Measurements from ENCODE around the gene ZNF330. TPM values are rescaled to one million over a fixed set of nuclear protein-coding genes. Genes with fewer than 3 reads are reported as not detected.
"Not testable (repeated sequence)": the region's sequence is repeated elsewhere in the genome, so short reads cannot be mapped to it uniquely, and the experiment has no call there.

ZNF330 gene
- total RNA-seq, 1 donor from 2014 or later = 23.5 TPM

DNA sequence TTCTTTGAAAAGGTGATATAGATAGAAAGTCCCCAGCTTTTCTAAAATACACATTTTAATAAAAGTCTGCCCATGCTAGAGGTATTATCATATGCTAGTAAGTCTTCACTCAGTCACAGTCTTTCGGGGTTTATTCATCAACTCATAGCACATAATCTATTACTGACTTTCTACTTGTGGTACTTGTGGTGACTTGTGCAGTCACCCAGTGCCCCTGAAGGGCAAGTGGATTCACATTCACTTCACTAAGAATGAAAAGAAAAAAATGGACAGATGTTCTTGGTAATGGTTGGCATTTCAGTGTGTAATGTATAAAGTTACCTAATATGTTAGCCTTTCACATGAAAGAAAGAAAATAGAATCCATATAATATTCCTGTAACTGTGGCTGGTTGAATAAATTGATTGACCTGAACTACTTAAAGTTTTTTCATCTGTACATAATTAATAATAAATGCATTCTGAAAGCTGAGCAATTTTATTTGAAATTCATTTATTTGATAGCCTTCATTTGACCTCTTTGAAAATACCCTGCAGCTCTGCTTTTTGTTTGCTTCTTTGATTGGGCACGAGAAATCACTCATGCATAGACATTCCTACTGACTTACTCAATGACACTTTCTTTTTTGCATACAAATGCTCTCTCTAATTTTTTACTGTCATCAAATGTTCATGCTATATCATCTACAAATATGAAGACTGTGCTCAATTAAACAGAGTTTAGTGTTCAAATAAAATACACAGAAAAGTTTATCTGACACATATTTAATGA, 39.5 kb upstream of the ZNF330 start:
- H3K27ac Mint-ChIP-seq (ENCODE audit: unreplicated experiment) = no peak overlapping the region
- H3K27me3 Mint-ChIP-seq (ENCODE audit: unreplicated experiment) = no peaks in the 10 kb centered on the region
- H3K36me3 Mint-ChIP-seq (ENCODE audit: unreplicated experiment) = no peaks in the 10 kb centered on the region
- H3K9me3 Mint-ChIP-seq (ENCODE audit: unreplicated experiment) = no peaks in the 10 kb centered on the region
- no peak overlapping the region for H3K4me3 Mint-ChIP-seq (ENCODE audit: unreplicated experiment)
- no peaks in the 10 kb centered on the region for H3K4me1 Mint-ChIP-seq (ENCODE audit: low read depth, unreplicated experiment)
- DNase-seq = no peak
- no peak for TF ChIP-seq CTCF (IDR thresholded peaks at IDR 0.05; ENCODE audit: partially characterized antibody, unreplicated experiment)

DNA sequence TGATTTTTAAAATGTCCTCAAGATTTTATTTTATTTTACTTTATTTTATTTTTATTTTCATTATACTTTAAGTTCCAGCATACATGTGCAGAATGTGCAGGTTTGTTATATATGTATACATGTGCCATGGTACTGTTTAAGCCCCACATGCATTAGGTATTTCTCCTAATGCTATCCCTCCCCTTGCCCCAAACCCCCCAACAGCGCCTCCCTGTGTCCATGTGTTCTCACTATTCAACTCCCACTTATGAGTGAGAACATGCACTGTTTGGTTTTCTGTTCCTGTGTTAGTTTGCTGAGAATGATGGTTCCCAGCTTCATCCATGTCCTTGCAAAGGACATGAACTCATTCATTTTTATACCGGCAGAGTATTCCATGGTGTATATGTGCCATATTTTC, 37.2 kb upstream of the ZNF330 start:
- not testable (repeated sequence) for H3K27me3 Mint-ChIP-seq (ENCODE audit: unreplicated experiment); H3K4me3 Mint-ChIP-seq (ENCODE audit: unreplicated experiment); H3K9me3 Mint-ChIP-seq (ENCODE audit: unreplicated experiment); H3K4me1 Mint-ChIP-seq (ENCODE audit: low read depth, unreplicated experiment); DNase-seq; H3K36me3 Mint-ChIP-seq (ENCODE audit: unreplicated experiment); H3K27ac Mint-ChIP-seq (ENCODE audit: unreplicated experiment)

- no peak for TF ChIP-seq CTCF (IDR thresholded peaks at IDR 0.05; ENCODE audit: partially characterized antibody, unreplicated experiment)
- Mint-ChIP-seq H3K4me1 (ENCODE audit: low read depth, unreplicated experiment) (no peaks in the 10 kb centered on the region), H3K36me3 (ENCODE audit: unreplicated experiment) (no peaks in the 10 kb centered on the region), H3K27ac (ENCODE audit: unreplicated experiment) (no peak overlapping the region), H3K27me3 (ENCODE audit: unreplicated experiment) (no peaks in the 10 kb centered on the region), H3K9me3 (ENCODE audit: unreplicated experiment) (peaks cover 5% of the 10 kb centered on the region), H3K4me3 (ENCODE audit: unreplicated experiment) (no peak overlapping the region)
- DNase-seq = no peak
Observed at GRCh38 chr4:141192564-141192963, 28.1 kb upstream of the ZNF330 start.

- Mint-ChIP-seq H3K9me3 (ENCODE audit: unreplicated experiment) (peaks cover 2% of the 10 kb centered on the region), H3K36me3 (ENCODE audit: unreplicated experiment) (no peaks in the 10 kb centered on the region), H3K4me1 (ENCODE audit: low read depth, unreplicated experiment) (no peaks in the 10 kb centered on the region), H3K4me3 (ENCODE audit: unreplicated experiment) (no peak overlapping the region), H3K27ac (ENCODE audit: unreplicated experiment) (no peak overlapping the region), H3K27me3 (ENCODE audit: unreplicated experiment) (no peaks in the 10 kb centered on the region)
- no peak for DNase-seq
- no peak for TF ChIP-seq CTCF (IDR thresholded peaks at IDR 0.05; ENCODE audit: partially characterized antibody, unreplicated experiment)
Observed at GRCh38 chr4:141193516-141194034, 27.1 kb upstream of the ZNF330 start.

DNA sequence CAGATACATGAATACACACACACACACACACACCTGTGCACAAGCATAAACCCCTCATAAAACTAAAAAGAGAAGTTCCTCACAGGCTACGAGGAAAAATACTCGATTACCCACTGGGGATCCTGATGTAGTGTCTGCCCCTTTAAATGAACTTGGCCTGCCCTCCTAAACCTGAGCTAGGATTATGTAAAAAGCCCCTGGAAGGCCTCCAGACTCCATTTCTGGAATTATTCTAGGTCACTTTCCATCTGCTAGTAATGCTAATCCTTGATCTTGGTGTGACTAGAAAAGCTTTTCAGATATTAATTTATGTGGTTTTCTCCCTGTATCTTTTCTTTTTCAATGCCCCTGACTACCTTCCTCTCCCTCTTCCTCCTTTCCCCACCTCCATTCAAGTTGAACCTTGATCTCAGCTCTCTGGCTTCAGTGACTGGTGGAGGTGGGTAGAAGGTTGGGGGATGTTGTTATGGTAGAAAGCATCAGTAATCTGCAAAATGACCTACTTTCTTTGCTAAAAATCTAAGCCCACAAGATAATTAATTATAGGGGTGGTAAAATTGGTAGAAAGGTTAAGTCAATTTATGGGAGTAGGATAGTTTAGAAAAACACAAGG, 25.5 kb upstream of the ZNF330 start:
- Mint-ChIP-seq H3K4me3 (ENCODE audit: unreplicated experiment) (no peak overlapping the region), H3K27me3 (ENCODE audit: unreplicated experiment) (no peaks in the 10 kb centered on the region), H3K9me3 (ENCODE audit: unreplicated experiment) (peaks cover 2% of the 10 kb centered on the region), H3K36me3 (ENCODE audit: unreplicated experiment) (no peaks in the 10 kb centered on the region), H3K4me1 (ENCODE audit: low read depth, unreplicated experiment) (no peaks in the 10 kb centered on the region), H3K27ac (ENCODE audit: unreplicated experiment) (no peak overlapping the region)
- no peak for TF ChIP-seq CTCF (IDR thresholded peaks at IDR 0.05; ENCODE audit: partially characterized antibody, unreplicated experiment)
- no peak for DNase-seq
